GM19035 (cell line): ENCODE data around the gene FAAP100.
"Not testable (repeated sequence)": the region's sequence is repeated elsewhere in the genome, so short reads cannot be mapped to it uniquely, and the experiment has no call there.

Experiments
- ATAC-seq: cut with Tn5 transposase; IDR thresholded peaks from one replicate; pipeline ENCODE4 v1.9.1; 2021; ENCODE audit not compliant: unreplicated experiment

FAAP100 gene, protein sequence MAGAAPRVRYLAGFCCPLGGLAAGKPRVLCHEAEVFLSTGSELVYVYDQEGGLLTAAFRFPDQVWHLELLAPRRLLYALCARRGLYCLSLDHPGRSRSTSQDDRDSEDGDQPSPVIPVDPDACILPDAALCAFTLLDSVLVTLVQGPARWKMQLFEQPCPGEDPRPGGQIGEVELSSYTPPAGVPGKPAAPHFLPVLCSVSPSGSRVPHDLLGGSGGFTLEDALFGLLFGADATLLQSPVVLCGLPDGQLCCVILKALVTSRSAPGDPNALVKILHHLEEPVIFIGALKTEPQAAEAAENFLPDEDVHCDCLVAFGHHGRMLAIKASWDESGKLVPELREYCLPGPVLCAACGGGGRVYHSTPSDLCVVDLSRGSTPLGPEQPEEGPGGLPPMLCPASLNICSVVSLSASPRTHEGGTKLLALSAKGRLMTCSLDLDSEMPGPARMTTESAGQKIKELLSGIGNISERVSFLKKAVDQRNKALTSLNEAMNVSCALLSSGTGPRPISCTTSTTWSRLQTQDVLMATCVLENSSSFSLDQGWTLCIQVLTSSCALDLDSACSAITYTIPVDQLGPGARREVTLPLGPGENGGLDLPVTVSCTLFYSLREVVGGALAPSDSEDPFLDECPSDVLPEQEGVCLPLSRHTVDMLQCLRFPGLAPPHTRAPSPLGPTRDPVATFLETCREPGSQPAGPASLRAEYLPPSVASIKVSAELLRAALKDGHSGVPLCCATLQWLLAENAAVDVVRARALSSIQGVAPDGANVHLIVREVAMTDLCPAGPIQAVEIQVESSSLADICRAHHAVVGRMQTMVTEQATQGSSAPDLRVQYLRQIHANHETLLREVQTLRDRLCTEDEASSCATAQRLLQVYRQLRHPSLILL

GRCh38 chr17:81552244-81553017 is at the start of gene FAAP100:
Gene FAAP100, minus strand, starts transcription at chr17:81552353. Its CDS starts 23 bp downstream, at chr17:81552330.
- peak; percentile 52 for ATAC-seq

DNA sequence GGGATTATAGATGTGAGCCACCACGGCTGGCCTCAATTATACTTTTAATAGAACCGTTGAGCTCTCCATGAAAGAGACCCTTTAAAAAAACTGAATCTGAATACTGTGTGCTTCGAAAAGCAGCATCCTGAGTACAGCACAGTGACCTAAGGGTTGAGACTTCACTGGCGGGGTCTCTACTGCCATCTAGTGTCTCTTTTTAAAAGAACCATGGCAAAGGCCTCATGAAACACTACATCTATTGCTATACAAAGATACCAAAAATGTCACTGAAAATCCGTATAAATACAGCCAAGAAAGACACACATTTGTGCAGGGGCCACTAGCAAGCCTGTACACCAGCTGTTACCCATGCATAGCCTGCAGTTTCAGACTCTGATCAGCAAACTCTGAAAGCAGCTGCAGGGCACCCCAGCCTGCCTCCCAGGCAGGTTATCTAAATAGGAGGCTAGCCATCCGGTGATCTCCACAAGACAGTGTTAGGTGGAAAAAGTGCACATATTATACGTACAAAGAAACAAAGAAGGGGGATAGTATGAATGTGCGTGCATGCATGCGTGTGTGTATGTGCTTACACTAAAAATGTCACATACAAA is 49.5 kb upstream of the FAAP100 start:
- no peak for ATAC-seq

DNA sequence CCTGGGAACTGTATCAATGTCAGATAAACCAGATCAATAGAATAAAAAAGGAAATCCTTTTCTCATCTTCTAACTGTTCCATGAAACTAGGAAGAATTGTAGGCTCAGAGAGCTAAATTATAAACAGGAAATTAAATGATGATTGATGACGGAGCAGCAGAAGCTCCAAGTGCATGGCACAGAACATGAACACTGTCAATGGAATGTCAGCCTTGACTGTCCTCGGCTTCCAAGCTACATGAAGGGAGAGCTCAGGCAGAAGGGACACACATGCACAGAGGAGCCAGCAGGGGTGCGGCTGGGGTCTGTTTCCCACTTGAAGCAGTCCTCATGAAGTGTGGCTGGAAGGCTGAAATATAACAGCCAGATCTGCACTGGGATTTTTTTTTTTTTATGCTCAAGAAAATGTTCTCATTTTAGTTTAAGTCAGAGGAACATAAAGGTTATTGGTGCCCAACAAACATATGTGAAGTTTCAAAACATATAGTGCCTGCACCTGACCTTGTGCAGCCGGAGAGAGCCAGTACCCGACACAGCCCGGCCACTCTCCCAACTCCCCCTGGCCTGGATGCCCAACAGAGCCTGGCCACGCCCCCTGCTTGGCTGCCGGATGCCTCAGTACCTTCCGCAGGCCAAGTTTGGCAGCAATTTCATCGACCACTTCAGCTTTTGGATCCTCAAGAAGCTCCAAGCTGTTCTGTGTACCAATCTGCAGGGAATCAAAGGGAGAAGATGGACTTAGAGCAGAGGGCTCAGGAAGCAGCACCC is 47.8 kb upstream of the FAAP100 start:
- ATAC-seq = no peak

DNA sequence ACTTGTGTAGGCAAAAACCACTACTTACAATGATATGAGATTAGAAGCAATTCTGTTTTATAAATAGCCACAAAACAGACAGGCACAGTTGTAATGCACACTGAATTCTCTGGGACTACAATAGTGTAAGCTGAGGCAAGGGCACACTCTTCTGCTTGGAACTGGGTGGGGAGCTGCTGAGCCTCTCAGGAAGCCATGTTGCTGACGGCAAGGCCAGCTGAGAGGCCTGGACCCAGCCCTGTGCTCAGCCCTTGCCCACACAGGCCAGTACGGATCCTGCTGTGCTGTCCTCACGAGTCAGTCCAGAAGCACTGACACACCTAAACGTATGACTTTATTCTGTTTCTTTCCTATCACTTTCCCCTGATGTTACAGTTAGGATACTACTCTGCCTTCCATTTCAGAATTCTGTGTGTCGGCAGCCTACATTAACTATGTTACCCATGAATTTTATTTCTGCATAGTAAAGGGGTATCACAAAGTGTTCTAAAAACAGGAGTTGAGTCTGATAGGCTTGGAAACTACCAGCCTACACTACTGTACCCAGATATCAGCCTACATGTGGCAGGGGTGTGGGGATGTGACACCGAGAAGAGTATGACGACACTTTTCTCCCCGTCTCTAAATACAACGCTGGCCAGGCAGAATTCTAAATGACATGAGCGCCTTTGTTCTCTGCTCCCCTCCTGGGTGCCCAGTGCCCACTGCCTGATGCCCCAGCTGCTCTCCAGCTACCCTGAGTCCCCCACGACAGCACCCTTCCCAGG is 41.1 kb upstream of the FAAP100 start:
- ATAC-seq = no peak

DNA sequence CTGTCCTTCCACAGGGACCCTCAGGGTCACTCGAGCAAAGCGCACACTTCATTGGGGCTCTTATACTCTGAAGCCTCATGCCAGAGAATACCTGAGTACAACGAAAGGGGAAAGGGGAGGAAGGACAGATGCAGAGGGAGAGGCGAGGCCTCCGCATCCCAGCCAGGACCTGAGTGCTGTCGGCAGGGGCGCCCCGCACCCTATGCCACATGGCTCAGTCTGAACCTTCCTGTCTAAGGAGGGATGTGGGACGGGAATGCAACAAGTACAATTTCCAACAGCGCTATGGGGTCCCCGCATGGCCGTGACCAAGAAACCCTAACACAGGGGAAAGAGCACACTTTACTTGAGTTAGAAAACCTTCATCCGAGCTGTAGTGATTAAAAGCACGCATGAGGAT is 39.8 kb upstream of the FAAP100 start:
- no peak for ATAC-seq

GRCh38 chr17:81590121-81590520 is 38.0 kb upstream of the FAAP100 start:
- ATAC-seq = no peak

DNA sequence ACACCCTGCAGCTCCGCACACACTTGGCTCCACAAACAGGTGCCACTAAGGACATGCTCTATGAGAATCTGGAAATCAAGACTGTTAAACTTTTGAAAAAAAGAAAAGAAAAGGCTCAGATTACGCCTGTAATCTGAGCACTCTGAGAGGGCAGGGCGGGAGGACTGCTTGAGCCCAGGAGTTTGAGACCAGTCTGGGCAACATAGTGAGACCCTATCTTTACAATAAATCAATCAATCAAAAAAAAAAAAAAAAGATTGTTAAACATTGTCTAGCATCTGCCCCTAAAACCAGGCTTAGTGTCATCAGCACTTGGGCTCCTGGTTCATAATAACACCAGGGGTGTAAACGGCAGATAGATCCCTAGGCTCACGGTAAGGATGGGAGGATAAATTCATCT is 37.5 kb upstream of the FAAP100 start:
- ATAC-seq = no peak

DNA sequence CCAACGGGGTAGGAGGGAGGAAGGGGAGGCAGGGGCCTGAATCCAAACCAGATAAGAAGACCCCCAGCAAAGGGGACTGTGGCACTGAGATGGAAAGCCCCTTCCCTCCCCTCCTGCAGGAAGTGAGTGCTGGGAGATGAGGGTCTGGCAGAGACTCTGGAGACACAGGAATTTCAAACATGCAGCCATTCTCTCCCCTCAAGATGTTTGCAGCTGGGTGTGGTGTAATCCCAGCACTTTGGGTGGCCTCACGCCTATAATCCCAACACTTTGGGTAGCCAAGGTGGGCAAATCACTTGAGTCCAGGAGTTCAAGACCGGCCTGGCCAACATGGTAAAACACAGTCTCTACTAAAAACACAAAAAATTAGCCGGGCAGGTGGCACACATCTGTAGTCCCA is 33.9 kb upstream of the FAAP100 start:
- ATAC-seq = no peak

DNA sequence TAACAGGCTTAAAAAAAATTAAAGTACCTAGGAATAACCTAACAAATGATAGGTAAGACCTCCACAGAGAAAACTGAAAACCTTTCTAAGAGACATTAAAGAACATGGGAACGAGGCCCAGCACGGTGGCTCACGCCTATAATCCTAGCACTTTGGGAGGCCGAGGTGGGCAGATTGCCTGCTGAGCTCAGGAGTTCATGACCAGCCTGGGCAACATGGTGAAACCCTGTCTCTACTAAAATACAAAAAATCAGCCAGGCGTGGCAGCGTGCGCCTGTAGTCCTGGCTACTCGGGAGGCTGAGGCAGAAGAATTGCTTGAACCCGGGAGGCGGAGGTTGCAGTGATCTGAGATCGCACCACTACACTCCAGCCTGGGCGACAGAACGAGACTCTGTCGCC is 32.6 kb upstream of the FAAP100 start:
- ATAC-seq = not testable (repeated sequence)

GRCh38 chr17:81583589-81584342 is 31.6 kb upstream of the FAAP100 start:
- no peak for ATAC-seq

DNA sequence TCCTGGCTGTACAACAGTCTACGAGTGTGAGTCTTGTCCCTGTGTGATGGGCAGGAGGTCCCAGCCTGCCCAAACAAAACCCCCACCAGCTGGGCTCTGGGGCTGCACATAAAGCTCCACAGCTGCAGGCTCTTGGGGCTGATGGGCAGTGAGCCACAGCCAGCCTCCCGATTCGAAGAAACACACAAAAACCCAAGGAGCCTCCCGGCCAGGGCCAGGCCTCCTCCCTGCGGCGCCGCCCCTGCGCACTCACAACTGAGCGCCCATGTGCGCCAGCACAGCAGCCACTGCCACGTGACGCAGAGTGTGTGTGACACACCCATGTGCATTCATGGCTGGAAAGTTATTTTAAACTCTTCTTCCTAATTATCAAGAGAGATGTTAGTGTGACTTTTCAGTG is 30.6 kb upstream of the FAAP100 start:
- no peak for ATAC-seq

DNA sequence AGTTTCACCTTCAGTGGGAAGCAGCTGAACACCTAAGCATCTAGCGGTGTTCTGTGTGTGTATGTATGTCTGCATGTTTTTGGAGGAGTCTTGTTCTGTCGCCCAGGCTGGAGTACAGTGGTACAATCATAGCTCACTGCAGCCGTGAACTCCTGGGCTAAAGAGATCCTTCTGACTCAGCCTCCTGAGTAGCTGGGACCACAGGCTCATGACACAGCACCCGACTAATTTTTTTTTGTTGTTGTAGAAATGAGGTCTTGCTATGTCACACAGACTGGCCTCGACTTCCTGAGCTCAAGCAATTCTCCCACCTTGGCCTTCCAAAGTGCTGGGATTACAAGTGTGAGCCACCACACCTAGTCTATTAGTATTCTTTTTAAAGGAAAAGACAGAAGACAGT is 30.2 kb upstream of the FAAP100 start:
- ATAC-seq = no peak

GRCh38 chr17:81581758-81582157 is 29.6 kb upstream of the FAAP100 start:
- ATAC-seq = no peak

GRCh38 chr17:81580481-81580880 is 28.3 kb upstream of the FAAP100 start:
- no peak for ATAC-seq

GRCh38 chr17:81579821-81580321 is 27.7 kb upstream of the FAAP100 start:
- ATAC-seq = no peak

- no peak for ATAC-seq
Measured at GRCh38 chr17:81579298-81579697, 27.1 kb upstream of the FAAP100 start.

DNA sequence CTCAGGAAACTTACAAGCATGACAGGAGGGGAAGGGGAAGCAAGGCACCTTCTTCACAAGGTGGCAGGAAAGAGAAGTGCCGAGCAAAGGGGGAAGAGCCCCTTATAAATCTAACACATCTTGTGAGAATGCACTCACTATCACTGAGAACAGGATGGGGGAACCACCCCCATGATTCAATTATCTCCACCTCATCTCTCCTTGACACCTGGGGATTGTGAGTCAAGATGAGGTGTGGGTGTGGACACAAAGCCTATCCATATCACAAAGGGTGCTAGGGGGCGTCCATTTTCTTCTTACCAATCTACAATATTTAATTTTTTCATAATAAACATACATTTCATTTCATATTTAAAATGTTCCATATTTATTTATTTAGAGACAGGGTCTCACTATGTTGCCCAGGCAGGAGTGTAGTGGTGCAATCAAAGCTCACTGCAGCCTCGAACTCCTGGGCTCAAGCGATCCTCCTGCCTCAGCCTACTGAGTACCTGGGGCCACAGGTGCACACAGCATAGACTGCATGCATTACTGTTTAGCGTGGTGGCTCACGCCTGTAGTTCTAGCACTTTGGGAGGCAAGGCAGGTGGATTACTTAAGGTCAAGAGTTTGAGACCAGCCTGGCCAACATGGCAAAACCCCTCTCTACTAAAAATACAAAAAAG is 26.5 kb upstream of the FAAP100 start:
- no peak for ATAC-seq

DNA sequence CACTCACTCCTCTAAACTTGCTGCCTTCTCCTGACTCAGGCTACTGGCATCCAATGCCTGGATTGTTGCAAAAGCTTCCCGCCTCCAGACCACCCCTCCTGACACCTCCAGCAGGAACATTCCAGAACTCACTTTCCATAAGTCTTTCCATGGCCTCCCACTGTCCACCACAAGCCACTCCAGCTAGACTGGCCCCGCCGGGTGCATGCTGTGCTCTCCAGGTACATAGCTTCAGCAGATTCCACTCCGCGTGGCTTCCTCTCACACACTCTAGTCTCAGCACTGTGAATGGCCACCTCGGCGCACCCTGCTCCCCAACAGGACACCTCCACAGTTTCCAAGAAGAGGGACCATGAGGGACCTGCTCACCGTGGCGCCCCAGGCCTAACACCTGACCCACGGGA is 25.9 kb upstream of the FAAP100 start:
- no peak for ATAC-seq
